Panc1 (cell line): ENCODE results near the gene ABCD2. TPM values are rescaled to one million over a fixed set of nuclear protein-coding genes. Genes with fewer than 3 reads are reported as not detected.

Experiments used
- ATAC-seq: fragments of 200-7000 bp; cut with Tn5 transposase; 2 replicates; pipeline ENCODE4 v1.9.1; 2020; ENCODE audit warnings: mild to moderate bottlenecking, moderate library complexity
- BruUV-seq: library from RNA; stranded (reverse); fragments of 400-500 nt; replicated peaks from 2 replicates; lab custom pipeline; 2021; lab: Mats Ljungman, UMichigan
- CTCF ChIA-PET: fragments of 300-600 bp; sonication (Branson Sonifier 250); formaldehyde crosslinking; loops from one replicate; lab custom pipeline; 2022; ENCODE audit warnings: antibody characterized with exemption; lab: Charles Lee
- POLR2A ChIA-PET: fragments of 300-600 bp; sonication (Branson Sonifier 250); formaldehyde crosslinking; loops from one replicate; lab custom pipeline; 2022; ENCODE audit warnings: antibody characterized with exemption; lab: Charles Lee
- DNase-seq: peaks from one replicate; pipeline ENCODE4 v3.0.0-alpha.2; 2010; ENCODE audit warnings: low read depth, low spot score
- H3K27ac ChIP-seq: 2 replicates; pipeline ENCODE4 v1.5.1; 2011; ENCODE audit warnings: mild to moderate bottlenecking, low read length, inconsistent platforms
- H3K27me3 ChIP-seq: fragments of 200-500 bp; sonication (Bioruptor generic); 2 replicates; pipeline ENCODE4 v1.6.0; 2014; ENCODE audit warnings: low read length, inconsistent platforms; ENCODE audit not compliant: control insufficient read depth, insufficient read depth
- H3K36me3 ChIP-seq: fragments of 200-500 bp; sonication (Bioruptor generic); 2 replicates; pipeline ENCODE4 v1.5.1; 2014; ENCODE audit warnings: inconsistent platforms, mild to moderate bottlenecking, low read length, moderate library complexity; ENCODE audit not compliant: control insufficient read depth, insufficient read depth
- H3K4me1 ChIP-seq: 2 replicates; pipeline ENCODE4 v1.5.1; 2011; ENCODE audit warnings: inconsistent platforms, mild to moderate bottlenecking, low read length, moderate library complexity; ENCODE audit not compliant: control insufficient read depth, insufficient read depth
- H3K4me3 ChIP-seq, 2 experiments: 2 replicates each; pipeline ENCODE4 v1.5.1; 2011 to 2012; ENCODE audit warnings: low read depth in 2 of 2, low read length in 2 of 2, mild to moderate bottlenecking in 2 of 2, inconsistent platforms in 1 of 2, moderate library complexity in 1 of 2
- H3K9me3 ChIP-seq: fragments of 200-500 bp; sonication (Bioruptor generic); 2 replicates; pipeline ENCODE4 v1.5.1; 2014; ENCODE audit warnings: low read depth, mild to moderate bottlenecking, inconsistent platforms, low read length, moderate library complexity; ENCODE audit not compliant: control insufficient read depth, insufficient read depth
- CTCF ChIP-seq: fragments of 450-650 bp; IDR thresholded peaks from 2 replicates; pipeline ENCODE4 v1.5.1; 2017; ENCODE audit warnings: mild to moderate bottlenecking
- POLR2AphosphoS5 ChIP-seq: IDR thresholded peaks from 2 replicates; pipeline ENCODE4 v1.6.1; 2012; ENCODE audit warnings: mild to moderate bottlenecking, low read depth, low read length, moderate library complexity
- REST ChIP-seq, 2 experiments: IDR thresholded peaks; 2 replicates each; pipeline ENCODE4 v1.6.1; 2011 to 2012; ENCODE audit warnings: low read depth in 2 of 2, control low read depth in 1 of 2, low read length in 1 of 2, mild to moderate bottlenecking in 1 of 2, moderate library complexity in 1 of 2; ENCODE audit not compliant: insufficient read depth in 1 of 2
- SIN3A ChIP-seq: IDR thresholded peaks from 2 replicates; pipeline ENCODE4 v1.6.1; 2012; ENCODE audit warnings: low read depth, mild to moderate bottlenecking, low read length, moderate library complexity, borderline replicate concordance; ENCODE audit not compliant: insufficient read depth
- TCF7L2 ChIP-seq: IDR thresholded peaks from 2 replicates; pipeline ENCODE4 v1.6.1; 2011; ENCODE audit warnings: mild to moderate bottlenecking, low read depth, low read length, inconsistent platforms
- in situ Hi-C: cut with HindIII; loops from 2 replicates; pipeline ENCODE4 v1.10.0; 2016; ENCODE audit warnings: low sequenced_read_pairs, low pct_unique_long_range_greater_than_20kb
- intact Hi-C: fragments of 100-400 bp; cut with micrococcal nuclease; formaldehyde crosslinking; loops from one replicate; pipeline ENCODE4 v1.10.0; 2022; ENCODE audit not compliant: unreplicated experiment
- total RNA-seq: library from RNA; stranded (reverse); gene quantifications from one replicate; pipeline ENCODE4 v1.2.1, GENCODE V29; 2021; ENCODE audit not compliant: unreplicated experiment

ABCD2 gene
- total RNA-seq, 1 experiment from 2014 or later = not detected

- H3K27me3 ChIP-seq = no peaks in the 10 kb centered on the region; the same call in none of the 2 replicates
- no peaks in the 10 kb centered on the region for H3K9me3 ChIP-seq
- intact Hi-C loops (no loop called here), in situ Hi-C loops (no loop called here)
- no TSS peak for BruUV-seq
- no peak for TF ChIP-seq CTCF
- TF ChIP-seq SIN3A = no peak
- no peak for TF ChIP-seq POLR2AphosphoS5
- no peak for TF ChIP-seq REST (IDR thresholded peaks at IDR 0.05; ENCODE audit: insufficient read depth in 1 of 2, low read depth in 2 of 2, low read length in 1 of 2)
- no peak for TF ChIP-seq TCF7L2
- ChIA-PET CTCF (no interaction called here), POLR2A (no interaction called here)
- no peaks in the 10 kb centered on the region for H3K36me3 ChIP-seq
- no peaks in the 10 kb centered on the region for H3K4me1 ChIP-seq
- H3K27ac ChIP-seq = no peak overlapping the region
- H3K4me3 ChIP-seq = no peak overlapping the region
- DNase-seq (no peak), ATAC-seq (no peak)
Observed at GRCh38 chr12:39575498-39575875, 44.1 kb downstream of the ABCD2 start.

GRCh38 chr12:39574785-39575497, 44.7 kb downstream of the ABCD2 start:
- intact Hi-C loops = no loop called here
- no peaks in the 10 kb centered on the region for H3K4me1 ChIP-seq
- no peaks in the 10 kb centered on the region for H3K36me3 ChIP-seq
- H3K9me3 ChIP-seq = no peaks in the 10 kb centered on the region
- H3K4me3 ChIP-seq = no peak overlapping the region
- DNase-seq (no peak), ATAC-seq (no peak)
- H3K27ac ChIP-seq = no peak overlapping the region
- H3K27me3 ChIP-seq = no peaks in the 10 kb centered on the region; the same call in none of the 2 replicates
- CTCF ChIA-PET = no interaction called here
- in situ Hi-C loops = no loop called here
- BruUV-seq = no TSS peak
- POLR2A ChIA-PET = no interaction called here
- TF ChIP-seq REST (IDR thresholded peaks at IDR 0.05; ENCODE audit: insufficient read depth in 1 of 2, low read depth in 2 of 2, low read length in 1 of 2) (no peak), POLR2AphosphoS5 (no peak), TCF7L2 (no peak), SIN3A (no peak), CTCF (no peak)
